OCI-LY7 (cell line): Measurements from ENCODE around the gene CRYGC. TPM values are rescaled to one million over a fixed set of nuclear protein-coding genes. Genes with fewer than 3 reads are reported as not detected.

ENCODE experiments used
- BruUV-seq: library from RNA; stranded (reverse); fragments of 400-500 nt; replicated peaks from 2 replicates; lab custom pipeline; 2021; lab: Mats Ljungman, UMichigan
- CTCF ChIA-PET: fragments of 300-600 bp; sonication (Branson Sonifier 250); formaldehyde crosslinking; loops from one replicate; lab custom pipeline; 2022; ENCODE audit warnings: antibody characterized with exemption; ENCODE audit not compliant: unreplicated experiment; lab: Charles Lee
- POLR2A ChIA-PET: fragments of 300-600 bp; sonication (Branson Sonifier 250); formaldehyde crosslinking; loops from one replicate; lab custom pipeline; 2022; ENCODE audit warnings: antibody characterized with exemption; lab: Charles Lee
- DNase-seq: peaks from one replicate; pipeline ENCODE4 v3.0.0-alpha.2; 2015; ENCODE audit warnings: low spot score
- H2AFZ ChIP-seq: fragments of 200-600 bp; sonication (generic), shearing (Covaris generic); 2 replicates; pipeline ENCODE4 v1.6.1; 2014; ENCODE audit warnings: mild to moderate bottlenecking, antibody characterized with exemption, low read length, moderate library complexity
- H3K27ac ChIP-seq: fragments of 200-600 bp; sonication (generic); 2 replicates; pipeline ENCODE4 v1.5.1; 2014; ENCODE audit warnings: mixed run types, low read depth, mild to moderate bottlenecking, moderate library complexity, low read length, inconsistent platforms; ENCODE audit not compliant: poor library complexity, severe bottlenecking
- H3K36me3 ChIP-seq: fragments of 200-600 bp; sonication (generic); 2 replicates; pipeline ENCODE4 v1.6.1; 2014; ENCODE audit warnings: mild to moderate bottlenecking, antibody characterized with exemption, low read length, moderate library complexity, mixed read lengths; ENCODE audit not compliant: insufficient read depth
- H3K4me1 ChIP-seq: fragments of 200-600 bp; sonication (generic); 2 replicates; pipeline ENCODE4 v1.5.1; 2014; ENCODE audit warnings: mild to moderate bottlenecking, low read length; ENCODE audit not compliant: insufficient read depth, poor library complexity, severe bottlenecking
- H3K4me2 ChIP-seq: fragments of 200-600 bp; sonication (generic); 2 replicates; pipeline ENCODE4 v1.6.1; 2014; ENCODE audit warnings: mild to moderate bottlenecking, low read length
- H3K4me3 ChIP-seq: fragments of 200-600 bp; sonication (generic); 2 replicates; pipeline ENCODE4 v1.5.1; 2014; ENCODE audit warnings: mild to moderate bottlenecking, low read depth, low read length; ENCODE audit not compliant: poor library complexity, severe bottlenecking
- H3K79me2 ChIP-seq: fragments of 200-600 bp; sonication (generic); 2 replicates; pipeline ENCODE4 v1.6.1; 2016; ENCODE audit warnings: low read depth, mild to moderate bottlenecking, low read length, moderate library complexity, mixed read lengths; ENCODE audit not compliant: insufficient read depth
- H3K9me2 ChIP-seq: fragments of 200-600 bp; sonication (generic); 2 replicates; pipeline ENCODE4 v1.6.1; 2016; ENCODE audit warnings: mild to moderate bottlenecking, low read length, mixed read lengths; ENCODE audit not compliant: insufficient read depth
- H3K9me3 ChIP-seq: fragments of 200-600 bp; sonication (generic); 2 replicates; pipeline ENCODE4 v1.6.1; 2014; ENCODE audit warnings: mild to moderate bottlenecking, mixed run types, low read length, mixed read lengths
- H4K20me1 ChIP-seq: fragments of 200-600 bp; sonication (generic); 2 replicates; pipeline ENCODE4 v1.6.1; 2014; ENCODE audit warnings: mild to moderate bottlenecking, antibody characterized with exemption, low read length, moderate library complexity, mixed read lengths; ENCODE audit not compliant: insufficient read depth
- EZH2phosphoT487 ChIP-seq: fragments of 200-600 bp; sonication (generic); IDR thresholded peaks from 2 replicates; pipeline ENCODE4 v1.6.1; 2018; ENCODE audit warnings: low read depth, borderline replicate concordance, mild to moderate bottlenecking, mixed run types, antibody characterized with exemption, low read length, moderate library complexity, mixed read lengths
- intact Hi-C: fragments of 100-400 bp; cut with micrococcal nuclease; formaldehyde crosslinking; loops from one replicate; pipeline ENCODE4 v1.10.0; 2022; ENCODE audit not compliant: unreplicated experiment
- total RNA-seq, 2 experiments: library from RNA; depleted of rRNA in 1 of 2; stranded (reverse); fragments of >200 nt in 1 of 2; shearing (Covaris generic) in 1 of 2; gene quantifications; 2 replicates each; pipeline ENCODE4 v1.2.3, GENCODE V29; 2014 to 2022
- TF ChIP-seq, protein P1 (sequence below): fragments of 200-600 bp; sonication (generic); conservative IDR thresholded peaks from 2 replicates; pipeline ENCODE4 v1.5.1; 2014; ENCODE audit warnings: mild to moderate bottlenecking, antibody characterized with exemption, low read length, moderate library complexity, mixed read lengths

The CRYGC gene
- total RNA-seq, 2 experiments from 2014 or later, result not detected

GRCh38 chr2:208163489-208163888 is 33.9 kb upstream of the CRYGC start, which contains the start of gene CRYGA:
Gene CRYGA (minus strand): TSS chr2:208163589. CDS start chr2:208163556, 33 bp downstream.
- no TSS peak for BruUV-seq
- Histone ChIP-seq H3K4me2 (no peak within 1 kb of the TSS), H3K27ac (no peak within 1 kb of the TSS), H3K4me3 (no peak within 1 kb of the TSS), H3K9me2 (no peaks in the 10 kb centered on the region), H3K36me3 (no peaks in the 10 kb centered on the region), H2AFZ (no peak within 1 kb of the TSS), H4K20me1 (no peaks in the 10 kb centered on the region), H3K9me3 (no peaks in the 10 kb centered on the region), H3K79me2 (no peaks in the 10 kb centered on the region), H3K4me1 (no peaks in the 10 kb centered on the region)
- CTCF ChIA-PET, result no interaction called here
- TF ChIP-seq, protein P1, sequence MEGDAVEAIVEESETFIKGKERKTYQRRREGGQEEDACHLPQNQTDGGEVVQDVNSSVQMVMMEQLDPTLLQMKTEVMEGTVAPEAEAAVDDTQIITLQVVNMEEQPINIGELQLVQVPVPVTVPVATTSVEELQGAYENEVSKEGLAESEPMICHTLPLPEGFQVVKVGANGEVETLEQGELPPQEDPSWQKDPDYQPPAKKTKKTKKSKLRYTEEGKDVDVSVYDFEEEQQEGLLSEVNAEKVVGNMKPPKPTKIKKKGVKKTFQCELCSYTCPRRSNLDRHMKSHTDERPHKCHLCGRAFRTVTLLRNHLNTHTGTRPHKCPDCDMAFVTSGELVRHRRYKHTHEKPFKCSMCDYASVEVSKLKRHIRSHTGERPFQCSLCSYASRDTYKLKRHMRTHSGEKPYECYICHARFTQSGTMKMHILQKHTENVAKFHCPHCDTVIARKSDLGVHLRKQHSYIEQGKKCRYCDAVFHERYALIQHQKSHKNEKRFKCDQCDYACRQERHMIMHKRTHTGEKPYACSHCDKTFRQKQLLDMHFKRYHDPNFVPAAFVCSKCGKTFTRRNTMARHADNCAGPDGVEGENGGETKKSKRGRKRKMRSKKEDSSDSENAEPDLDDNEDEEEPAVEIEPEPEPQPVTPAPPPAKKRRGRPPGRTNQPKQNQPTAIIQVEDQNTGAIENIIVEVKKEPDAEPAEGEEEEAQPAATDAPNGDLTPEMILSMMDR, result no peak
- no peak for TF ChIP-seq EZH2phosphoT487
- DNase-seq, result no peak
- POLR2A ChIA-PET, result no interaction called here
- intact Hi-C loops, result no loop called here

- DNase-seq, result no peak
- Histone ChIP-seq H3K4me2 (no peak overlapping the region), H3K36me3 (no peaks in the 10 kb centered on the region), H3K79me2 (no peaks in the 10 kb centered on the region), H3K27ac (no peak overlapping the region), H4K20me1 (no peaks in the 10 kb centered on the region), H2AFZ (no peak overlapping the region), H3K4me1 (no peaks in the 10 kb centered on the region), H3K9me3 (no peaks in the 10 kb centered on the region), H3K9me2 (no peaks in the 10 kb centered on the region), H3K4me3 (no peak overlapping the region)
- ChIA-PET POLR2A (interaction anchor here (0.9 to 1.4 kb wide), 3 partner anchors 11 to 25 kb away, joined by 3 read pairs; no protein-coding TSS in a partner anchor), CTCF (no interaction called here)
- intact Hi-C loops, result no loop called here
- BruUV-seq, result no TSS peak
- TF ChIP-seq, protein P1, result no peak
- no peak for TF ChIP-seq EZH2phosphoT487
These were observed 26.8 kb upstream of the CRYGC start for GRCh38 chr2:208156439-208156838.

GRCh38 chr2:208153156-208153555 is 23.5 kb upstream of the CRYGC start:
- no TSS peak for BruUV-seq
- Histone ChIP-seq H4K20me1 (no peaks in the 10 kb centered on the region), H3K4me3 (no peak overlapping the region), H3K27ac (no peak overlapping the region), H3K9me3 (no peaks in the 10 kb centered on the region), H3K4me1 (no peaks in the 10 kb centered on the region), H2AFZ (no peak overlapping the region), H3K9me2 (no peaks in the 10 kb centered on the region), H3K4me2 (no peak overlapping the region), H3K79me2 (no peaks in the 10 kb centered on the region), H3K36me3 (no peaks in the 10 kb centered on the region)
- no peak for DNase-seq
- intact Hi-C loops, result no loop called here
- ChIA-PET CTCF (no interaction called here), POLR2A (interaction anchor here (1.0 kb wide), 1 partner anchor 18 kb away, joined by 3 read pairs; no protein-coding TSS in a partner anchor)
- no peak for TF ChIP-seq EZH2phosphoT487
- TF ChIP-seq, protein P1, result no peak
